Adrenal gland (tissue), 12 donors: ENCODE results near the gene AFAP1. TPM values are rescaled to one million over a fixed set of nuclear protein-coding genes. Genes with fewer than 3 reads are reported as not detected.

Source experiments
- DNase-seq, 7 donors: peaks; one replicate each; pipeline ENCODE4 v3.0.0-alpha.2; 2019 to 2020
- H3K27ac ChIP-seq, 5 donors: fragments of 200-600 bp; sonication (generic) in 4 of 5; 1 replicate in 3 of 5; 2 replicates in 2 of 5; pipeline versions ENCODE4 v1.5.1 to v1.8.0; 2016 to 2020; ENCODE audit warnings: mild to moderate bottlenecking in 1 of 5
- H3K27me3 ChIP-seq: fragments of 200-600 bp; 2 replicates; pipeline ENCODE4 v1.8.0; 2021
- H3K36me3 ChIP-seq, 2 donors: fragments of 200-600 bp; replicated peaks in 1 of 2; 1 replicate in 1 of 2; 2 replicates in 1 of 2; pipeline versions ENCODE4 v1.5.1 to v1.8.0; 2018 to 2022
- H3K4me1 ChIP-seq, 2 donors: fragments of 200-600 bp; replicated peaks in 1 of 2; 1 replicate in 1 of 2; 2 replicates in 1 of 2; pipeline versions ENCODE4 v1.5.1 to v1.8.0; 2018 to 2021
- H3K4me3 ChIP-seq, 4 donors: fragments of 200-600 bp; sonication (generic) in 3 of 4; one replicate each; pipeline ENCODE4 v1.5.1; 2016 to 2018
- H3K9me3 ChIP-seq, 3 donors: fragments of 200-600 bp; sonication (generic) in 1 of 3; replicated peaks in 1 of 3; 1 replicate in 2 of 3; 2 replicates in 1 of 3; pipeline versions ENCODE4 v1.5.1 to v1.8.0; 2016 to 2021
- CTCF ChIP-seq, 6 experiments: fragments of 450-650 bp in 4 of 6; fragments of 200-600 bp in 2 of 6; sonication (generic) in 1 of 6; IDR thresholded peaks; 1 replicate in 5 of 6; 2 replicates in 1 of 6; pipeline versions ENCODE4 v1.5.1 to v1.8.0; 2016 to 2021; ENCODE audit warnings: antibody characterized with exemption in 6 of 6, mild to moderate bottlenecking in 2 of 6, moderate library complexity in 1 of 6
- POLR2A ChIP-seq, 2 donors: fragments of 450-650 bp; IDR thresholded peaks; one replicate each; pipeline ENCODE4 v1.6.1; 2017; ENCODE audit warnings: antibody characterized with exemption in 2 of 2, mild to moderate bottlenecking in 2 of 2, moderate library complexity in 1 of 2
- WGBS, 4 donors: extraction: QIAGEN DNeasy Blood & Tissue Kit in 2 of 4; methylation state at CpG; one replicate each; pipeline versions ENCODE4 v1.1.5 to v1.1.7; 2013 to 2017; 5-methylcytosine and 5-hydroxymethylcytosine counted together
- intact Hi-C, 2 donors: fragments of 100-400 bp; cut with DNase I; formaldehyde crosslinking; loops; one replicate each; pipeline versions ENCODE4 v1.14.1 to v1.15.0; 2022 to 2023
- polyA plus RNA-seq, 3 donors: library from polyadenylated mRNA; stranded (reverse); fragments of 200-250 nt in 2 of 3; fragments of 350-450 nt in 1 of 3; fragmentation: Illumina TruSeq in 1 of 3; extraction: RNeasy Lipid Tissue Mini Kit (QIAGEN cat#74804) in 1 of 3; gene quantifications; one replicate each; pipeline ENCODE4 v1.2.3, GENCODE V29; 2013 to 2014
- total RNA-seq, 9 donors: library from RNA; depleted of rRNA in 4 of 9; stranded (reverse); fragments of >200 nt in 4 of 9; fragments of 120-200 nt in 1 of 9; fragmentation: NEBNext Ultra II Directional in 1 of 9; extraction: Animal tissue kit (Norgen Biotek cat#: 25700) in 1 of 9; gene quantifications; one replicate each; pipeline versions ENCODE4 v1.1.0 to v1.2.4, GENCODE V29; 2013 to 2023
- donor health status: healthy with polysubstance abuse.
- donor health status: Bipolar disorder and iron deficiency.
- donor health status: DM: yes; HTN: yes; CAD: no.
- donor health status: DM: no; HTN: no; CAD: no.
- donor health status: DM: no; HTN: no; CAD: no.
- donor health status: DM: yes; HTN: yes; CAD: no.

The AFAP1 gene
- total and polyA plus RNA-seq, 12 donors = 3.3 to 16.1 (median 9.8) TPM

GRCh38 chr4:7746351-7747061 lies 193.2 kb downstream of the AFAP1 start:
- WGBS, 4 donors = 88 to 98% (median 94%) methylated on average over 14 to 20 of the region's 20 CpGs
- Histone ChIP-seq H3K4me3 (no peak overlapping the region), H3K9me3 (no peaks in the 10 kb centered on the region), H3K4me1 (no peaks in the 10 kb centered on the region), H3K27me3 (no peaks in the 10 kb centered on the region), H3K27ac (no peak overlapping the region), H3K36me3 (no peaks in the 10 kb centered on the region)
- TF ChIP-seq CTCF (IDR thresholded peaks at IDR 0.05) (no peak), POLR2A (IDR thresholded peaks at IDR 0.05) (no peak)
- DNase-seq = no peak
- intact Hi-C loops = no loop called here

- DNase-seq = no peak
- Histone ChIP-seq H3K9me3 (no peaks in the 10 kb centered on the region), H3K4me1 (no peaks in the 10 kb centered on the region), H3K27me3 (no peaks in the 10 kb centered on the region), H3K36me3 (no peaks in the 10 kb centered on the region), H3K27ac (no peak overlapping the region), H3K4me3 (no peak overlapping the region)
- 77 to 93% (median 87%) methylated on average over 10 to 15 of the region's 15 CpGs for WGBS, 4 donors
- TF ChIP-seq CTCF (IDR thresholded peaks at IDR 0.05) = no peak
- no peak for TF ChIP-seq POLR2A (IDR thresholded peaks at IDR 0.05)
- intact Hi-C loops = no loop called here
Observed at GRCh38 chr4:7745301-7745885, 194.3 kb downstream of the AFAP1 start.

GRCh38 chr4:7744142-7744804 lies 195.4 kb downstream of the AFAP1 start:
- no peaks in the 10 kb centered on the region for H3K9me3 ChIP-seq
- TF ChIP-seq CTCF (IDR thresholded peaks at IDR 0.05) (no peak), POLR2A (IDR thresholded peaks at IDR 0.05) (no peak)
- no peaks in the 10 kb centered on the region for H3K27me3 ChIP-seq
- H3K36me3 ChIP-seq = no peaks in the 10 kb centered on the region
- no peaks in the 10 kb centered on the region for H3K4me1 ChIP-seq
- intact Hi-C loops = no loop called here
- H3K4me3 ChIP-seq = no peak overlapping the region
- H3K27ac ChIP-seq = peak overlapping the region in 2 of 5 donors; percentile 60 to 73
- peak in 3 of 7 donors; percentile 28 to 44 (median 40) for DNase-seq
- 79 to 86% (median 83%) methylated on average over 16 of the region's 16 CpGs for WGBS, 4 donors

- H3K27ac ChIP-seq = no peak overlapping the region
- no peak for DNase-seq
- no peaks in the 10 kb centered on the region for H3K9me3 ChIP-seq
- no peaks in the 10 kb centered on the region for H3K27me3 ChIP-seq
- intact Hi-C loops = no loop called here
- no peaks in the 10 kb centered on the region for H3K36me3 ChIP-seq
- WGBS, 4 donors = 68 to 91% (median 75%) methylated on average over 8 of the region's 8 CpGs
- TF ChIP-seq CTCF (IDR thresholded peaks at IDR 0.05) (no peak), POLR2A (IDR thresholded peaks at IDR 0.05) (no peak)
- no peaks in the 10 kb centered on the region for H3K4me1 ChIP-seq
- H3K4me3 ChIP-seq = no peak overlapping the region
Observed at GRCh38 chr4:7742807-7743280, 196.8 kb downstream of the AFAP1 start.
